Embryonic facial prominence (tissue), 1 donor: ENCODE measurements around the gene FBXL19.

Source experiments
- DNase-seq: peaks from one replicate; pipeline ENCODE4 v3.0.0-alpha.2; 2016; ENCODE audit errors: extremely low spot score

Gene FBXL19

DNA sequence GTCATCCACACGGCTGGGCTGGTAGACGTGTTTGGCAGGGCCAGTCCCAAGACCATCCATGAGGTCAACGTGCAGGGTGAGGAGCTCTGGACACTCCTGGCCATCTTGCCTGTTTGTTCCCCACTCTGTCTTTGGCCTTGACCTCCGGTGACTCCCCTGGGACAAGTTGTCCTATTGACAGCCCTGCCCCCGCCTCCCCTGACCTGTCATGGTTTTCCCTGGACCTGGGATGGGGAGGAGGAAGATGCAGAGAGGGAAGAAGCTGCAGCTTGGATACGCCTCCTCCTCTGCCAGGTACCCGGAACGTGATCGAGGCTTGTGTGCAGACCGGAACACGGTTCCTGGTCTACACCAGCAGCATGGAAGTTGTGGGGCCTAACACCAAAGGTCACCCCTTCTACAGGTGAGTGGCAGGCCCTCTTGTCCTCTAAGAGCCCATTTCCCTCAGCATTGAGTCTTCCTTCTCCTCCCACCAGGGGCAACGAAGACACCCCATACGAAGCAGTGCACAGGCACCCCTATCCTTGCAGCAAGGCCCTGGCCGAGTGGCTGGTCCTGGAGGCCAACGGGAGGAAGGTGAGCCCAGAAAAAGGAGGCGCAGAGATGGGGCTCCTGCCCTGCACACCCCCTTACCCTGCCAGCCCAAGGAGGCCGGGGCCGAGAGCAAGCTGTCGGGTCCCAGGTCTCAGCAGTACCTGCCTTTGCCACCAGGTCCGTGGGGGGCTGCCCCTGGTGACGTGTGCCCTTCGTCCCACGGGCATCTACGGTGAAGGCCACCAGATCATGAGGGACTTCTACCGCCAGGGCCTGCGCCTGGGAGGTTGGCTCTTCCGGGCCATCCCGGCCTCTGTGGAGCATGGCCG lies 63.0 kb downstream of the FBXL19 start:
- DNase-seq = no peak

DNA sequence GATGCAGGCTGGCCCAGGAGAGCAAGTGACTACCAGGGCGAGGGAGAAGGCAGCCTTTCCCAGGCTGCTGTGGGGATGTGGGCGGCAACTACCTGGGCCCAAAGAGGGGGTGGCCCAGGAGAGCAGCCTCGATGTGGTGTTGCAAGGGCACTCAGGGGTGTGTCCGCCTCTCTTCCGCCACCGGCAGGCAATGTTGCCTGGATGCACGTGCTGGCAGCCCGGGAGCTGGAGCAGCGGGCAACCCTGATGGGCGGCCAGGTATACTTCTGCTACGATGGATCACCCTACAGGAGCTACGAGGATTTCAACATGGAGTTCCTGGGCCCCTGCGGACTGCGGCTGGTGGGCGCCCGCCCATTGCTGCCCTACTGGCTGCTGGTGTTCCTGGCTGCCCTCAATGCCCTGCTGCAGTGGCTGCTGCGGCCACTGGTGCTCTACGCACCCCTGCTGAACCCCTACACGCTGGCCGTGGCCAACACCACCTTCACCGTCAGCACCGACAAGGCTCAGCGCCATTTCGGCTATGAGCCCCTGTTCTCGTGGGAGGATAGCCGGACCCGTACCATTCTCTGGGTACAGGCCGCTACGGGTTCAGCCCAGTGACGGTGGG lies 64.3 kb downstream of the FBXL19 start:
- DNase-seq = no peak

DNA sequence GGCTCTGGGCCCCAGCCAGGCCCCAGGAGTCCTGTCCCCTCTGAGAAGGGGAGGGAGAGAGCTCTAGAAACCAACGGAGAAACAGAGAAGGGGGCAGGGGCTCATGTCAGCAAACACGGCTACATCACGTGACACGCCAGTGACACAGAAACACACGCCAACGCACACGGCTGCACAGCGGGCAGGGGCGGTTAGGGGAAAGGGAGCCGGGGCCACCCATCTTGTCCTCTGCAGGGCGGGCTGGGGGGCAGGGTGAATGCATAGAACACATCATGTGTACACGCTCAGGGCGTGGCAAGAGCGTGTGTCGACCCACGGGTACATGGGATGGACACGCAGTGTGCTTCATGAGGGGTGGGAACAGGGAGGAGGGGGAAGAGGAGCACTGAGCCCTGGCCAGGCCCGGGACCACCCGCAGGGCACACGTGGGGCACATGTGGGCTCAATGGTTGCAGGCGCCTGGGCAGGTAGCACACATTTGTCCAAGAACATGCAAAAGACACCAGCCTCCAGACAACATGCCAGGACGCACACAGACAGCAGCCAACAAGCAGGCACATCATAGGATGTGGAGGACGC lies 66.2 kb downstream of the FBXL19 start:
- no peak for DNase-seq

DNA sequence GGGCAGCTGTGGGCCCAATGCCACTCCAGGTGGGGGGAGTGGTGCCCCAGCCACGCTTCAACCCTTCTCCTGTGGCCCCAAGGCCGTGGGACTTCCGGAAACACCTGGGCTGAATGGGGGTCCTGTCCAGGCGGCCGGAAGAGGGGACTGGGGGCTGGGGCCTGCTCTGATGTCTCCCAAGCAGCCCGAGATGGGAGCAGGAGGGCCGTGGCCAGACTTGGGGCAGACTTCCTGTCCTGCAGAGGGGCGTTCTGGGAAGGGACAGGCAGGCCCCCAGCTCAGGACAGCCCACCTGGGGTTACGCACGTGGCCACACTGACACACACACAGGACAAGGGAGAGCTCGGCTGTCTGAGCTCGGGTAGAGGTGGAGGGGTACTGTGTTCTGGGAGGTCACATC lies 66.7 kb downstream of the FBXL19 start:
- no peak for DNase-seq

DNA sequence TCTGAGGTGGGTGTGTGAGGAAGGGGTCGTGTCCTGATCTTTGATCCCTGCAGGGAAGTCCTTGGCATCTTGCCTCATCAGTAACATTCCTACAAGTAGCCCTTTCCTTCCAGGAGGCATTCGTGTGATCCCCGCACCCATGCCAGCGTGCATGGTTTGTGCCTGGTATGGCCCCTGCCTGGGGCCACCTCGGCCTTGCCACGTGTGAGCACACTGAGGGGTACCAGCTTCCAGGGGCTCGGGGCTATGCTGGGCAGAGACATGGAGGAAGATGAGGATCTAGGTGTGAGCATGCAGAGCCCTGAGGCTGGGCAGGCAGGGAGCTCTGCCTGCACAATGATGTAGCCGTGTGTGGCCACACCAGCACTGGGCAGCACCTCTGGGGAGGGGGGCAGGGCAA lies 67.7 kb downstream of the FBXL19 start:
- DNase-seq = no peak

DNA sequence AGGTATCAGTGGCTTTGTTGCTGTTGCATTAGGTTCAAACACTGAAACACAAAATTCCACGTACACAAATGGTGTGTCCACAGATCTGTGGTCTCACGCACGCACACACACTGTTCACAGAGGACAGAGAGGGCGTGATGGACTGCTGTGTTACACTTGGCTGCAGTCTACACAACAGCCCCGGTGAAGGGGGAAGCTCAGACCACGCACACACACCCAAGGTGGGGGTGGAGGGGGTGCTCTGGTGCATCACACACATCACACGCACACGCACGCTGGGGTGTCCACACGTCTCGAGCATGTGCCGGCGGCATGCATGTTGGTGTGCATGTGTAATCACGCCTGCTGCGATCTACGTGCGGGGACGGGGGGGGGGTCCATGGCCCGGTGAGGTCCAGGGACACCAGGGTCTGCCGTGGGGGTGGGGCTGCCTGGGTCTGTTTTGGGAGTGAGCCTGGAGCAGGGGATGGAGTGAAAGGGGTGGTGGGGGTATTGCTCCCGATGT lies 69.0 kb downstream of the FBXL19 start:
- DNase-seq = no peak

DNA sequence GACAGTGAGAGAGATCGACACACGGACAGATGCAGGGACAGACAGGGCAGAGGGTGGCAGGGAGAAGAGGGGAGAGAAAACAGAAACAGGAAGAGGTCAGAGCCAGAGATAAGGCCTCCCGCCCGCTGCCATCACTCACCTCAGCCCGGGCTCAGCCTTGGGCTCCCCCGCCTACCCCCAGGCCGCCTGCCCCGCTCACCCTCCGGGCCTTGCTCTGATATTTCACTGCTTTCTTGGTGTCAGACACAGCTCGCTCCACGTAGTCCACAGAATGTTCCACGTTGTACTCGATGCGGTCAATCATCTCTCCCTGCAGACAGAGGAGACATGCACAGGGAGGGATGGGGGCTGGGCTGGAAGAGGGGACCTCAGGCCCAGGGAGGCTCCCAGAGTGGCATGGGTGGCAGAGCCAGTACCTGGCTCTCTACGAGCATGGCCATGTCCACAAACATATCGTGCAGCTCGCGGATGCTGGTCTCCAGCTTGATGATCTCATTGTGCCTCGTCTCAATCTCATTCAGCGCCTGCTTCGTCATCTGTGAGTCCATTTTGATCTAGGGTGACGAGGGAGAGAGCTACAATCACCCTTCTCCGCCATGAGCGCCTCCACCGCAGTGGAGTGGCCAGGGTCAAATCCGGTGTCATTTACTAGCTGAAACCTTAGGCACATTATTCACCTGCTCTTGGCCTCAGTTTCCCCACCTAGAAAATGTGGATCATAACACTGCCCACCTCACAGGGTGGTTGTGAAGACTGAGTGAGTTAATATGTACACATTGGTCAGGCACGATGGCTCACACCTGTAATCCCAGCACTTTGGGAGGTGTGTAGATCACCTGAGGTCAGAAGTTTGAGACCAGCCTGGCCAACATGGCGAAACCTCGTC lies 69.8 kb downstream of the FBXL19 start:
- DNase-seq = no peak

DNA sequence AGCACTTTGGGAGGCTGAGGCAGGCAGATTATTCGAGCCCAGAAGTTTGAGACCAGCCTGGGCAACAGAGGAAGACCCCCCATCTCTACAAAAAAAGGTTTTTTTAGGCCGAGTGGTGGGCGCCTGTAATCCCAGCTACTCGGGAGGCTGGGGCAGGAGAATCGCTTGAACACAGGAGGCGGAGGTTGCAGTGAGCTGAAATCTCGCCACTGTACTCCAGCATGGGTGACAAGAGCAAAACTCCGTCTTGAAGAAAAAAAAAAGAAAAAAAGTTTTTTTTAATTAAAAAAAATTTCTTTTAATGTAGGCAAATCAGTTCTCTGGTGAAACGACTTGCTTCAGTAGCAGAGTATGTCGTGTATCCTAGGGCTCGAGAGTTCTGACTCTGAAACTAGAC lies 72.6 kb downstream of the FBXL19 start:
- DNase-seq = no peak

DNA sequence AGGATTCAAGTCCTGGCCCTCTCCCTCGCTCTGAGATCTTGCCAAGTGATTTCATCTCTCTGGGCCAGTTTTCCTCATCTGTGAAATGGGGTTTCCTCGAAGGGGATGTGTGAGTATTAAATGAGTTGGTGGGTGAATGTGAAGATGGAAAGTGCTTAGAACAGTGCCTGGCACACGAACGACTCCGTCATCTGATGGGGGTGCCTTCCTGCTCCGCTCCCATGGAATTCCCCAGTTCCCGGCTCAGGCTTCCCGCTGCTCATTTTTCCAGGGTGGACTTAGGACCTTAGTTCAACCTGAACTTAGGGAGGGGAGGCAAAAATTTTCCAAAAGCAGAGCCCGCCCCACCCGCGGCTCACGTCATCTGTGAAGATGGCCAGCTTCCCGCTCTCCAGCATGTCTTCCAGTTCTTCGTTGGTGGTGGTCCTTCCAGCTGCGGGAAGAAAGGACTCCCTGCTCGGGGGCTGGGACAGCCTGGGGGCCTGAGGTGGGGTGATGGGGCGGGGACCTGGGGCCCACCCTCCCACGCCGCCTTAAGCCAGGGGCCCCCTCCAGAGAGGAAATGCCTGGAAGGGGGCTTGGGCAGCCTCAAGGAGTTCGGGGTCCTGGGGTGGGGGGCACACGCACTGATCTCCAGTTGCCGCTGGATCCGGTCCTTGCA lies 73.1 kb downstream of the FBXL19 start:
- DNase-seq = no peak

DNA sequence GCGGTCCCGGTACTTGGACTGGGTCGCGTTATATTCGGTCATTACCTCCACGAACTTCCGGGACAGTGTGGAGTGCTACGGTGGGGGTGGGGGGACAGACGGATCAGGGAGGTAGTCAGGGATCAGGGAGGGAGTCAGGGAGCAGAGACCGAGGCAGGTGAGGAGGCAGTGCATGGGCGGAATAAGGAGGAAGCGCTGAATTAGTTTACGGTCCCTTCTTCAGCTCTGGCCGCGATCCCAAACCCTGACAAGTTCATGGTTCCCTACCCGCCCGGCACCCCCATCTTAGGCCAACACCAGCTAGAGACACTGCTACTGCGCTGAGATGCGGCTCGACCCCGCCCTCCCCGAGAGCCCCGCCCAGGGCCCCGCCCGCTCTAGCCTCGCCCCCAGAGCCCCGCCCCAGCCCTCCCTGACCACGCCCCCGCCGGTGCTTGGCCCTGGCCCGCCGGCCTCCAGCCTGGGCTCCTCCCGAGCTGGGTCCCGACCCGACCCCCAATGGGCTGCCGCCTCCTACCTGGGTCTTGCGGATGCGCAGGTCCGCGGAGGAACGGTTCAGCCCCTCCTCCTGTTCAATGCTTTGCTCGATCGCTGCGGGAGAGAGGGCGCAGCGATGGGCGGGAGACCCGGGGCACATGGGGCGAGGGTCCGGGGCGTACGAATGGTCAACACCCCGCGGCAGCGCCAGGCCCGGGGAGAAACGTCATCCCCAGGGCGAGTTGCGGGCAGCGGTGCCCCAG lies 73.8 kb downstream of the FBXL19 start:
- no peak for DNase-seq

DNA sequence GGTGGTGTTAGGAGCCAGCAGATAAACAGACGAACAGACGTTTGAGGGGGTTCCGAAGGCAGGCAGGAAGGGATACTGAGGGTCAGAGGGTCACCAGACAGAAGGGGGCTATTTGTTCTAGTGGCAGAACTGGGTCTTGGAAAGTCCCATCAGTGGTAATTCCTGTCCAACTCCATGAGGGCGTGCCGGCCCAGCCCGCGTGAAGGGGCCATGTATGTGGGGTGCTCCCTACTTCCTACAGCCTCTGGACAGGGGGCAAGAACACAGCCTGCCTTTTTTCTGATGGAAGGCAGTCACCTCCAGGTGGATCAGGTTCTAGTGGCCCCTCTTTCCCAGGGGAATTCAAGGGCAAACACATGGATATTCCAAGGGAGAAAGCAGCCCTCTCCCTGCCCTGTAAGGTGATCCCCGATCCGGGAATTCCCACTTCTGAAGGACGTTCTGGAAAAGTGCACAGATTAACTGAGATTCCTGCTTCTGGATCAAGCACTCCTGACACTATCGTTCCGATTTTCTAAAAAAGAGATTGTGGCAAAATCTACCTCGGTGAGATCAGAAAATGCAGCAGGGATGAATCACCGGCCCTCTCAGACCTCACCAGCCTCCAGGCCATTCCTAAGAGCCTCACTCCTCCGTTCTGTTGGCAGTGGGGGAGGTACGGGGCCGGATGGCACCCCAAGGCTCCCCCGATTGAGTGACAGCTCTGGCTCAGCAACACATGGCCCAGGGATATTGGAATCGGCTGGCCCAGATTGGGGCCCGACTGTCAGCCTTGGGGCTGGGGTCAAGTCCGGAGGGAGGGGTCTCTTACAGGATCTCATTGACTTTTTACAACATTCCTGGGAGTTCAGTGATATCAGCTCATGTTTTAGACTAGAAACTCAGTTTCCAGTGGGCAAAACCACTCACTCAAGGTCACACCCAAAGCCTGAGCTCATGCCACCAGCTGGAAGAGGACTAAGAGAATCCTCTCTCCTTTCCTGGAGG lies 74.6 kb downstream of the FBXL19 start:
- DNase-seq = no peak
